ENCODE measurements around the gene HIVEP2.

Gene HIVEP2

DNA sequence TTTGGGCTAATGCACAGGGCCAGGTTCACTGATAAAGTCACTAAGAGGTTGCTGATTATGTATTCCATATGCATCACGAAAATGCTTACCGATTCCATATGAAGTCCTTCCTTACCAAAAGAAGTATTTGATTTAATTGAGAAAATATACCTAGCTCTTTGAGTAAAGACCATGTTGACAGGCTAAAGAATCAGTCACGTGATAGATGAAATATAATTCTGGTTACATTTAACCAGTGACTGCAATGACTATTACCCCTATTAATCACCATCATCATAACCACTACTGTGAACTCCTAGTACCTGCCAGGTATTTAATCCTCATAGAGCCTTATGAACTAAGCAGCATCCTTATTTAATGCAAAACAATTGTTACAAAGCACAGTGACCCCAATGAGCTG is 110.1 kb downstream of the HIVEP2 start:
- Histone ChIP-seq H3K27ac (no peak overlapping the region), H3K4me3 (no peak overlapping the region)

DNA sequence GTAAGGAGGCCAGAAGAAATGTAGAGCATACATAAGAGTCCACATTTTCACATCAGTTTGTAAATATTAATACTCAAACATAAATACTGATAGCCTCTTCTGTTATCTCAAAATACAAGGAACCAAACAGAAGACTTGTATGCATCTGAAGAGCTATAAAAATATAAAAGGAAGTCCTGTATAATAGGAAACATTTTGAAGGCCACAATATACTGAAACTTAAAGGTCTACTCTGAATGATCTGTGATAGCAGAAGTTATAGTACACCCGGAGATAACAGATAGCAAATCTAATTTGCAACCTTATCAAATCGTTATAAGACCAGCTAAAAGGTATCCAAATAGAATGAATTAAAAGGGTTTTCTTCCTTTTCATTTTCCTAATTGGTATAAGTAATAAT is 111.2 kb downstream of the HIVEP2 start:
- H3K27ac ChIP-seq = no peak overlapping the region
- H3K4me3 ChIP-seq = no peak overlapping the region

DNA sequence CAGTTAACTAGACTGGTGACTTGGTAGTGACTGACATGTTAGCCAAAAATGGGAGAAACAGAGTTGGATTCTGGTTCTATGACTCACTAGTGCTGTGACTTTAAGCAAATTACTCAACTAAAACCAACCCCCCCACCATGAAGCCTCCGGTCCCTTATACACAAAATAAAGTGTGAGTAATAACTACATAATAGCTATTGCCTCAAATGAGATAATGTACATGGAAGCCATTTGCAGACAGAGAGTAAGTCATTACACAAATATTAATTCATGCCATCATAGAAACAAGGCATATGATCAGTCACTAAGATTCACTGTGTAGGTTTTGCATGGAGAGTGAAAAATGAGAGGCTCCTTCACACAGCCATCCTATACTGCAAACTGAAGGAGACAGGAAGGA is 111.9 kb downstream of the HIVEP2 start:
- Histone ChIP-seq H3K4me3 (no peak overlapping the region), H3K27ac (no peak overlapping the region)

DNA sequence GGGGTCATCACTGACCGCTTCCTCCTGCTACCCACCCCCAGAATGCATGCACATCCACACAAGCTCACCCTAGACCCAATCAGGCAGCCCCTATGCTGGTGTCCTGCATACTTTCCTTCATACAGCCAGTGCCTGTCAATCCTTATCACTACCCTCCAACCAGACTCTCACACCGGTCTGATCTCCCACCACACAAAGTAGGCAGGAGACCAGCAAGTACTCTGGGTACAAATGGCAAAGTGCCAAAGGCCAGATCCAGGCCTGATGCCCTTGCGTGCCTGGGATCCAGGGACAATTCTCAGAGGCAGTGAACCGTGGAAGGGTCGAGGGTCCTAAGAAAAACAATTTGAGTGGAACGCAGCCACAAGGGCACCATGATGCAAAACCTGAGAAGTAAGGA is 114.2 kb downstream of the HIVEP2 start:
- Histone ChIP-seq H3K27ac (no peak overlapping the region), H3K4me3 (no peak overlapping the region)

DNA sequence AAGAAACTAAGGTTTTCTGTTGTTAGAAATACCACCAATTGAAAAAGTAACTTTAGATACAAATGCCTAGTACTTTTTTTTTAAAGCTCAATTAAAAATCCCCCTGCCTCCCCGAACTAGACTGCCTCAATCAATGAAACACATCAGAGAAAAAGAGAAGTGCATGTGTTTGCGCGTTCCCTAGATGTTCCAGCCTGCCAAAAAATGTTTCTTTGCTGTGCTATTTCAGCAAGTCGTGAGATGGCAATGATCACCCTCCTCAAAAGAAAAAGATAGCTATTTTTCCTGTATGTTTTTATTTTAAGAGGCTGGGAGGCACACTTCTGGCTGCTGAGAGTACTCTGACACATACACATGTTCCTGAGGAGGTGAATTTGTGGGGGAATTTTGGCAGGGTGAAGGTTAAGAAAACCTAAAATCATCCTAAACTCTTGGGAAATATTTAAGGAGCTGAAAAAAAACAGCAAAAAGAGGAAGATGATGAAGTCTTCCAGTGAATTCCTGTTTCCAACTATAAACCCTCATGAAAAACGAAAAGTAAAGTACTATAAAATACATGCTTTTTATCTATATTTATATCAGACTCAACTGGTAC is 114.8 kb downstream of the HIVEP2 start:
- Histone ChIP-seq H3K4me3 (no peak overlapping the region), H3K27ac (no peak overlapping the region)

DNA sequence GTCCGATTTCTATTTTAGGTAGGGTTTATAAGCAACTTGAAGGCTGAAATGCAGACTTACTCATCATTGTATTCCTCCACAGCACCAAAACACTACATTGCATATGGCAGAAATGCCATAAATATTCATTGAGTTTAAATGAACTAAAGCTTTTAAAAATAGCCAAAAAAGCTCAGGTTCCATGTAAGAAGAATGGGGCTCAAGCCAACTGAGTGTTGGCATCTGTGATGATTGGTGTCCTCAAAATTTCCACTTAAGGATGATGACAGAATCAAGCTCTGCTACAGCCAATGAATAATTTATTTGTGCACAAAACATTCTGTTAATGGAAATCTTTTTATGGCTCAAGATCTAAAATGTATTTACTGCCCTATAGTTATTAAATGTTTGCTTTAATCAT is 115.4 kb downstream of the HIVEP2 start:
- Histone ChIP-seq H3K27ac (no peak overlapping the region), H3K4me3 (no peak overlapping the region)

DNA sequence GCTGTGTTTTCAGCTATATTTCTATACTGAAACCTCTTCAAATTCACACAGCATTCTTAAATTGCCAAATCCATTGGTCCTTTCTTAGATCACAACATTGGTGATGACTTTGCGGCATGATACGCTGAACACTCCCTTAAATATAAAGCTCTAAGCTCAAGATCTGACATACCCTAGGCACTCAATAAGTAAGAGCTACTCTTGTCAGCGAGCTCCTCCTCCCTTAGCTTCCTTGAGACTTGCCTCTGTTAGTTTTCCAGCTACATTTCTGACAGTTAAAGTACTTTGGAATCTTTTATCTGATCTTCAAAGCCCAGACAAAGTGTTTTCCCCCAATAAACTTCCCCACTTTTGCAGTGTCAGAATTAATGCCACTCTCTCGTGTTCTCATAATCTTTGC is 117.0 kb downstream of the HIVEP2 start:
- Histone ChIP-seq H3K27ac (no peak overlapping the region), H3K4me3 (no peak overlapping the region)

DNA sequence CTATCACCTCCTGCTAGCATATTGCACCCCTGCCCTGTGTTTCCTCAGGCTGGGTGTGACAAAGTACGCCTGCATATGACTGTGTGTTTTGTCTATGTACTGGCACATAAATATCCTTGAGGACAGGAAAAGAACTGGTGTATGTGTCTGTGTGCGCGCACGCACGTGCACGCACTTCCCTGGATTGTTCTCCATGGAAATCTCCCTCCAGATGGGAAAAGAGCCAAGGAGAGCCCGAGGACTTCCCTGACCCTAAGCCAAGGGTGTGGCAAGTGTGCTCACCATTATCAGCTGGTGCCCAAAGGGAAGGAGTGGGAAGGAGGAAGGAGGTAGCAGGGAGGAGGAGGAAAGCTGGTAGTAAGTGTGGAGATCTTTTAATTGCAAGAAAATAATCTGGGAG is 117.6 kb downstream of the HIVEP2 start:
- Histone ChIP-seq H3K27ac (no peak overlapping the region), H3K4me3 (no peak overlapping the region)

DNA sequence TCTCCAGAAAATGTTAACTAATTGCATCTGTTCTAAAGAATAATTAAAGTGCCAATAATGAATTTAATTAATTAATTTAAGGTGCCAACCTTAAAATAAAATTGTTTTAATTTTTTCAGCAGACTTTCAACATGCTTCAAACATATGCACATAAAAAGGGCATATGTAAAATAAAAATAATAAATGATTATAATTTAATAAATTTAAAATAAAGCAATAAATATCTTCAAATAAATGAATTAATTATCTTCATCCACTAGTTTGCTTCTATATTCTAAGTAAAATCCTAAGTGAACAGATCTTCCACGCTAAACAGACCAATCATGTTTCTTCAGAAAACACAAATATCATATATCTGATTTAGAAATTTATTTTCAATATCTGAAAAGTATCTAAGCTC is 119.2 kb downstream of the HIVEP2 start:
- Histone ChIP-seq H3K4me3 (no peak overlapping the region), H3K27ac (no peak overlapping the region)

DNA sequence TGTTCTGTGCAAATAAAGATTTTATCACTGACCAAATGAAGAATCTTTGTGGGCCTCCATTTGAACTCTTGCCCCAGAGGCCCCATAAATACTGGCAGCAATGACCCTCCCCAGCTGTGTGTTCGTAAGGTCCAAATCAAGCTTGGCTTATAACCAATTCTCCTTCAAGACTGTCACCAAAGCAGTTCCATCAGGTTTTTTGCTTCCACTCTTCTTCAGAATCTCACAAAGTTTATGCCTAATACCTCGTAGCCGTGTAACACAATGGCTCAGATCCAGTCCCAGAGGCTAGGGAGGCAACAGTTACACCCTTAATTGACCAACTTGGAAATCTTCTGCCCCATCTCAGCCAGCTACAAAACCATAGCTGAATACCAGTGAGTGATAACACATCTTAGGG is 120.5 kb downstream of the HIVEP2 start:
- Histone ChIP-seq H3K4me3 (no peak overlapping the region), H3K27ac (peak overlapping the region in 3 of 21 experiments; percentile 13 to 51 (median 50))

DNA sequence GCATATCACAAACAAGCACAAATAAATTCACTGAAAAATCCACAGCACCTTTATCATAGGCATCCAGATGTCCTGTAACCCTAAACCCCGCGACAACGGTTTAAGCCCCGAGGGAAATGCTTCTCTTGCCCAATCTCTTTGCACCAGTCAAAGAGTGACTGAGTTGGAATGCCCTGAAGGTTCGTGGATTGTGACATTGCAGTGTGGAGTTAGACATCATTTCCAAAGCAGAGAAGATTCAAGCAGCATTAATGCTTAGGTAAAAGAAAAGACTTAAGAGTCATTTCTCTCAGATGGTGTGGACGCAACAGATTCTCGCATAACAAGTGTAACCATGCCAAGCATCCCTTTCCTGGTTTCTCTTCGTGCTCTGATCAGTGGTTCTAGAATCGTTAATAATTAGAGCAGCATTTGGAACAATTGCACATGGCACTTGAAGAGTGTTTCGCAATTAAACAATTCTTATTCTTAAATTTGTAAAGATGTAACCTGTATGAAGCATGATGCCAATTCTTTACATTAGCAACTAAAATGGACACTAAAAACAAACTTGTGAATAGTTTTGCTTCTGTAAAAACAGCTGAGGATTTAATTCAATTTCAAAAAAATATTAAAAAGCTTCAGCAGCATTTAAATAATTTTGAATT is 121.6 kb downstream of the HIVEP2 start:
- Histone ChIP-seq H3K27ac (peak overlapping the region in 1 of 21 experiments; percentile 10), H3K4me3 (no peak overlapping the region)

DNA sequence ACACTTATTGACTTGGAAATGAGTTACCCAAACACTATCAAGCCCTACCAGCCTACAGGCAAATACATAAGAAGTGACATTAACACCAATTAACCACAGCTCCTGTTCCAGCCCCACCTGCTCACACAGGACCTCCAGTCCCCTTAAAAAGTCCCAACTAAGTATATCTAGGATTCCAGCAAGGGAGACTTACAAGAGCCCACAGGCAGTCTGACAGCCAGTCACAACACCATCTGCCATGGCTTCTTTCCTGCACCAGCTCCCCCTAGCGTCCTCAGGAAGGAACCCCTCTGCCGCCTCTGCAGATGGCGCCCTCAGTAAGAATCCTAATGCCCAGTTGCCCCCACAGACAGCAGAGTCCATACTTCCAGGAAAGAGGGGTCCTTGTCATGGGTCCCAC is 122.1 kb downstream of the HIVEP2 start:
- H3K4me3 ChIP-seq = no peak overlapping the region
- H3K27ac ChIP-seq = peak overlapping the region in 2 of 21 experiments; percentile 10 to 17

DNA sequence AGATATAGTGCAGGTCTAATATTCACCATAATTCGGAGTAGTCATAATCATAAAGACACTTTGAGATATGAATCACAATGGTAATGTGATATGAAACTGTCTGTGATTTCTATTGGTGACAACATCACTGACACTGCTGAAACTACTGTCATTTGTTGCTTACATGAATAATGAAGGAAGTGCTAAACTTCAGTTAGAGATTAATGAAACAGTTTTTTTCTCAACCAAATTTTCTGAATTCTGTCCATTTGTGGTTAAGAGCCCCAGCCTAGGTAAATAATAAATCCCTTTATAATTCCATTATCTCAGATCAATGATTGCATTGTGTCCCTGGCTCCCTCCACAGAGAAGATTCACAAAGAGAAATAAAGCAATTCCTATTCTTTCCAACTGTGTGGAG is 122.6 kb downstream of the HIVEP2 start:
- Histone ChIP-seq H3K27ac (peak overlapping the region in 2 of 21 experiments; percentile 17 to 40), H3K4me3 (no peak overlapping the region)

DNA sequence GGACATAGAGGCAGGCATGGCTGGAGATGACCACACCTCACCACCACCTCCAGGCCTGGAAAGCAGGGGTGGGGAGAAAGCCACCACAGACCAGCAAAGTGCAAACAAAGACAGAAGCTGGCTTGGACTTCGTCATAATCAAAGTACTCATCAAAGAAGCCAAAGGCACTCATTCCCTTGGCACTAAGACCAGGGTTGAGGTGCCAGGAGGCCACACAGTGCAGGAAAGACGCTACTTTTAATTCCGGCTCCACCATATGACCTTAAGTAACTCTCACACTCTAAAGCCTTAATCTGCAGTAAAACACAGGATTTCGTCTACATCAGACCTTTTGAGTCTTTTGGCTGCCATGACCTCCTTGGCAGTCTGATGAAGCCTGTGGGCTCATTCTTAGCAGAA is 123.1 kb downstream of the HIVEP2 start:
- Histone ChIP-seq H3K4me3 (no peak overlapping the region), H3K27ac (peak overlapping the region in 5 of 21 experiments; percentile 13 to 69 (median 40))

DNA sequence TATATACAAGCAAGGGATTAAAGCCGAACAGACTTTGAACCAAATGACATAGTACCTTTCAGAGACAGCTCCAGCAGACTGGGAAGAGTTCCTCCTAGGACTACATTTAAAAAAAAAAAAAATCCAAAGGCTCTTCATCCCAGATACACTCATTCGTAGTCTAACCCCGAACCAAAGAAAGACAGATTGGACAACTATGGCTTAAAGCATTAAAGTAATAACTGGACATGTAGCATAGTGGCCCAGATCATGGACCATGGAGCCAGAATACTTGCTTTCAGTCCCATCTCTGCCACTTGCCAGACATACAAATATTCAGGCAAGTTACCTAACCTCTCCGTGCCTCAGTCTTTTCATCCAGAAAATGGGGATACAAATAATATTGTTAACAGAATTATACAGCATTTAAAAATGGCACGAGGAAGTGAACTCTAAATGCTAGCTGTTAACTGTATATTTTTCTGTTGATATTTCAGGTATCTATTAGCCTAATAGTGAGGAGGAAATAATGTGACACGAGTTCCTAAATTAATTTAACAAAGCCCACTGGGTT is 123.7 kb downstream of the HIVEP2 start:
- H3K27ac ChIP-seq = peak overlapping the region in 4 of 21 experiments; percentile 66 to 81 (median 74)

DNA sequence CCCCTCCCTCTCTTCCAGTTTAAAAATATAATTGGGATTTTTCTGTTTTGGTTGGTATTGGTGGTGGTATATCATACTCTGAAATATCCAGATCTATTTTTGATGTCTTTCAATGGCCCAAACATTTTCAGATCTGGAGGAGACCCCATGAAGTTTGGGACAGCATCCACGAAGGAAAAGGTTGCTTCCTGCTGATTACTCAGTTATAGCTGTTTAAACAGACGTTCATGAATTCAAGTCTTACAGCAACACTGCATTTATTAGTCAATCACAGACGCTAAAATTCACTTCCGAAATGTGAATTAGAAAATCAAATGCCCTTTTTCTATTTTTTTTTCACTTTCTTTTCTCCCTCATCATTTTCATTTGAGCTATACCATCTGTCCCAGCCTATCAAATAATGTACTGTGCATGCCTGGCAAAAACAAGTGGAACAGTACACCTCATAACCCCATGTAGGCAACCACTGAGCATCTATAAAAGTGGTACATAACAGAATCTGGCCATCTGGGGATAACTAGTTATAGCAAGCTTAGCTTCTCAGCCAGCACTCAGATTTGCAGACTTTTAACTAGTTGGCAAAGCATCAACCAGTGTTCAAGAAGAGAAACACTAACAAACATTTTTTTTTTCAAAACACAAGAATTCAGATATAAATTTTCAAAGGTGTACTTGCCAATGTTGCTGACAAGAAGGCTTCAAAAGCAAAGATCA is 124.5 kb downstream of the HIVEP2 start:
- peak overlapping the region in 15 of 21 experiments; percentile 4 to 81 (median 63) for H3K27ac ChIP-seq

More for the DNA sequence above, 123.7 kb downstream of the HIVEP2 start:
- no peak overlapping the region for H3K4me3 ChIP-seq

DNA sequence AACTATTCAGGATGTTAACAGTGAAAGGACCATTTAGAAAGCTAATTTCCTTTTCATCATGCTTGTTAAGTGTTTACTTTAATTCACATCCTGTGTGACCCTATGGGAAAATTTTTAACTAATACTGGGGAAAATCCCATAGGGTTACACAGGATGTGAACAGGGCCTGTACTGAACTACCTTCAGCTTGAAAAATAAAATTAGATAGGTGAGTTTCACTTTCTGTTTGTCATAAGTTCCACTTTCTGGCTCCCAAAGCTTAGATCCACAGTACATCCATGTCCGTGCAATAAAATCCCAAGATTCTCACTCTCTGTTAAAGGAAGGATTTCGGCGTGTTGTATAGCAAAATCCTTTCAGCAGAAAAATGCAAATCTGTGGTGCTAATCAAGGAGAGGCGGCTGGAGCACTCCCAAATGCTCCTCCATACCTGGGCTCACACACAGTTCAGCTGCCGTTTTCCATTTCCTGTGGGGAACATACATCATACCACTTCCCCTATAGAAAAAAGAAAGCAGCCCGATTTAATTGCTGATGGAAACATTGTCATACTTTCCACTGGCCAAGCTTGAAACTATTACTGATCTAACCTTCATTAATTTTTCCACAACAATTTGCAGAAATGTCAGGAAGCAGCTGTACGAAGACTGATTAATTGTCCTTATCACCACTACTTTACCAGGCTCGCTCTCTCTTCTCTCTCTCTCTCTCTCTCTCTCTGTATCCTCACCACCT is 125.2 kb downstream of the HIVEP2 start:
- peak overlapping the region; percentile 3 to 34 (median 15) for H3K4me3 ChIP-seq
- peak overlapping the region in 17 of 21 experiments; percentile 4 to 81 (median 54) for H3K27ac ChIP-seq

More for the DNA sequence above, 124.5 kb downstream of the HIVEP2 start:
- H3K4me3 ChIP-seq = peak overlapping the region in 3 of 7 experiments; percentile 11 to 34 (median 20)

DNA sequence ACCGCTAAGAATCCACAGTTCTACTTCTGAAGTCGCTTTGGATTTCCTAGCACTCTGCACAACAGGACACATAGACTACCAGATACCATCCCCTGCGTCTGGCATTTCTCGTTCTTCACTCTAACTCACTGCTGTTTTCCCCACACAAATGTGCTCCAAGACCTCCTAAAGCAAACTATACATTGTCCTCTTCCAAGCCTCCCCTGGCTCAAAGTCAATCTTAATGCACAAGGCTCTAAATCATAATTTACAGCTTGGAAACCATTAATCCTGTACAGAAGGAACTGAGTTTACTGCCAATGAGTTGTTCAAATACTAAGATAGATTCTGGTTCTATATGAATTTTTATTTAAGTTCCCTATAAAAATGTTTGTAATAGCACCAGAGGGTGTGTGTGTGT is 128.5 kb downstream of the HIVEP2 start:
- H3K27ac ChIP-seq = no peak overlapping the region
- H3K4me3 ChIP-seq = no peak overlapping the region

DNA sequence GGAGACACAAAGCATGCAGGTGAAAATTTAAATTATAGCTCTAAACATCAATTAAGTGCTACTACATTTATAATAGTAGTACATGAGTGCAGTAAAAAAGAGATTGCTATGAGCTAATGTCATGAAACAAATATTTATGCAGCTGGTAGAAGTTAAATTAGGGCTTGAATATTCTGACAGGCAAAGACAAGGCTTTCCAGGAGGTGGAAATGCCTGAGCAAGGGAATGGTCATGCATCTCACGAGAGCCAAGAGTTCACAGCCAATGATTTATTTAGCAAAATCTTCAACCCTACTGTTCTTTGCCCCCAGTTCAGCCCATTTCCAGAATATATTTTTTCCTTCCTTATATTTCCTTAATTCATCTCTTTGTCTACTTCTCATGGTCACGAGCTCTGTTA is 128.9 kb downstream of the HIVEP2 start:
- Histone ChIP-seq H3K4me3 (no peak overlapping the region), H3K27ac (no peak overlapping the region)

DNA sequence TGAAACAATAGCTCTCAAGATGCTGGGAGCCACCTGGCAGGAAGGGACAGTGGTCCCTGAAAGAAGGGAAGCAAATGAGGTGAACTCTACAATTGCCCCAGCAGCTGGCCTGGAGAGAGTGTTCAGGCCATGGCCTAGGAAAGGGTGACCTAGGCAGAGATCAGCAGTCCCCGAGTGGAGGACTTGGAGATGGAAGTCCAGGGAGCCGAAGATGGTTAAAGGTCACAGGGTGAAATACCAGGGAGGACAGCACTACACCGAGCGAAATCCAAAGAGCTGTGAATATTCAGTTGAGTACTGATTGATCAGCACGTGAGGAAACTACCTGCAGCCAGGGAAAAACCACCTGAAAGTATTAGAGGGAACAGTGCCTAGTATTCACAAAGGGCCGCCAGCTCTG is 133.1 kb downstream of the HIVEP2 start:
- no peak overlapping the region for H3K27ac ChIP-seq

More for the DNA sequence above, 133.1 kb downstream of the HIVEP2 start:
- H3K4me3 ChIP-seq = no peak overlapping the region

Measured in skin epidermis (tissue), 12 donors.